Measurements from ENCODE around the gene CFAP99. TPM values are rescaled to one million over a fixed set of nuclear protein-coding genes. Genes with fewer than 3 reads are reported as not detected.

CFAP99 gene
- total and polyA plus RNA-seq, 2 experiments from 2014 or later: not detected

DNA sequence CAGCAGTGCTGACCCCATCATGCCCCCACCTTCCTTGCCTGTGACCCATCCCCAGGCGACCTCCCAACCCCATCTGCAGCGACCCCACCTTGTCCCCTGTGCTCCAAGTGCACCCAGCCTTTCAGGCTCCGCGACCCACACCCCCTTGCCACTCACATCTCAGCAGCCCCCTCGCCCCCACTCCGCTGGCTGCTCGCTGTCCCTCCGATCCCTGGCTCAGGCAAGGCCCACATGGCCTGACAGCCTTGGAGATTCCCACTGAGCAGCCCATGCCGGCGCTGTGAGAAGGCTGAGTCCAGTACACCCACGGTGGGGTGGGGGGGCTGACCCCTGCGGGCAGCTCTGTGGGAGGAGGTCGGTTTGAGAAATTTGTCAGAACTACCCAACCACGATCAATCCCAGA, 9.4 kb upstream of the CFAP99 start:
- Histone ChIP-seq H3K27me3 (ENCODE audit: insufficient read depth) (peaks cover 10% of the 10 kb centered on the region), H3K4me2 (no peak overlapping the region), H4K20me1 (replicated peaks; ENCODE audit: insufficient read depth) (no peaks in the 10 kb centered on the region; the same call in 1 of the 2 replicates), H3K36me3 (ENCODE audit: insufficient read depth) (no peaks in the 10 kb centered on the region), H3K79me2 (replicated peaks; ENCODE audit: insufficient read depth) (no peaks in the 10 kb centered on the region), H3F3A (replicated peaks; ENCODE audit: low read depth) (peaks cover 13% of the 10 kb centered on the region; the same call in 1 of the 2 replicates), H3K9me2 (ENCODE audit: insufficient read depth) (no peaks in the 10 kb centered on the region), H2AFZ (no peak overlapping the region), H3K4me3 (no peak overlapping the region), H3K4me1 (ENCODE audit: insufficient read depth) (peaks cover 29% of the 10 kb centered on the region), H3K27ac (ENCODE audit: low read depth) (no peak overlapping the region)
- H3K9me3 Mint-ChIP-seq: no peaks in the 10 kb centered on the region
- H3K4me1 Mint-ChIP-seq: peaks cover 42% of the 10 kb centered on the region
- TF ChIP-seq REST (IDR thresholded peaks at IDR 0.05; ENCODE audit: unreplicated experiment) (no peak), NANOG (IDR thresholded peaks at IDR 0.05; ENCODE audit: borderline replicate concordance) (no peak), EZH2 (IDR thresholded peaks at IDR 0.05; ENCODE audit: low read depth, unreplicated experiment) (no peak), ZNF331 (CRISPR knock-in tag; IDR thresholded peaks at IDR 0.05; ENCODE audit: low read depth) (no peak), ZNF114 (CRISPR knock-in tag; IDR thresholded peaks at IDR 0.05) (no peak), ETS1 (IDR thresholded peaks at IDR 0.05) (no peak), JUNB (IDR thresholded peaks at IDR 0.05; ENCODE audit: unreplicated experiment) (no peak), CREB1 (CRISPR knock-in tag; IDR thresholded peaks at IDR 0.05; ENCODE audit: low read depth) (no peak), STAT1 (IDR thresholded peaks at IDR 0.05; ENCODE audit: unreplicated experiment) (no peak), EZH2phosphoT487 (IDR thresholded peaks at IDR 0.05; ENCODE audit: unreplicated experiment) (no peak), POLR2AphosphoS5 (IDR thresholded peaks at IDR 0.05; ENCODE audit: low read depth) (no peak)
- TF ChIP-seq, protein P1, sequence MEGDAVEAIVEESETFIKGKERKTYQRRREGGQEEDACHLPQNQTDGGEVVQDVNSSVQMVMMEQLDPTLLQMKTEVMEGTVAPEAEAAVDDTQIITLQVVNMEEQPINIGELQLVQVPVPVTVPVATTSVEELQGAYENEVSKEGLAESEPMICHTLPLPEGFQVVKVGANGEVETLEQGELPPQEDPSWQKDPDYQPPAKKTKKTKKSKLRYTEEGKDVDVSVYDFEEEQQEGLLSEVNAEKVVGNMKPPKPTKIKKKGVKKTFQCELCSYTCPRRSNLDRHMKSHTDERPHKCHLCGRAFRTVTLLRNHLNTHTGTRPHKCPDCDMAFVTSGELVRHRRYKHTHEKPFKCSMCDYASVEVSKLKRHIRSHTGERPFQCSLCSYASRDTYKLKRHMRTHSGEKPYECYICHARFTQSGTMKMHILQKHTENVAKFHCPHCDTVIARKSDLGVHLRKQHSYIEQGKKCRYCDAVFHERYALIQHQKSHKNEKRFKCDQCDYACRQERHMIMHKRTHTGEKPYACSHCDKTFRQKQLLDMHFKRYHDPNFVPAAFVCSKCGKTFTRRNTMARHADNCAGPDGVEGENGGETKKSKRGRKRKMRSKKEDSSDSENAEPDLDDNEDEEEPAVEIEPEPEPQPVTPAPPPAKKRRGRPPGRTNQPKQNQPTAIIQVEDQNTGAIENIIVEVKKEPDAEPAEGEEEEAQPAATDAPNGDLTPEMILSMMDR (conservative IDR thresholded peaks at IDR 0.05; ENCODE audit: low read depth in 2 of 2): no peak
- TF ChIP-seq, protein P2, sequence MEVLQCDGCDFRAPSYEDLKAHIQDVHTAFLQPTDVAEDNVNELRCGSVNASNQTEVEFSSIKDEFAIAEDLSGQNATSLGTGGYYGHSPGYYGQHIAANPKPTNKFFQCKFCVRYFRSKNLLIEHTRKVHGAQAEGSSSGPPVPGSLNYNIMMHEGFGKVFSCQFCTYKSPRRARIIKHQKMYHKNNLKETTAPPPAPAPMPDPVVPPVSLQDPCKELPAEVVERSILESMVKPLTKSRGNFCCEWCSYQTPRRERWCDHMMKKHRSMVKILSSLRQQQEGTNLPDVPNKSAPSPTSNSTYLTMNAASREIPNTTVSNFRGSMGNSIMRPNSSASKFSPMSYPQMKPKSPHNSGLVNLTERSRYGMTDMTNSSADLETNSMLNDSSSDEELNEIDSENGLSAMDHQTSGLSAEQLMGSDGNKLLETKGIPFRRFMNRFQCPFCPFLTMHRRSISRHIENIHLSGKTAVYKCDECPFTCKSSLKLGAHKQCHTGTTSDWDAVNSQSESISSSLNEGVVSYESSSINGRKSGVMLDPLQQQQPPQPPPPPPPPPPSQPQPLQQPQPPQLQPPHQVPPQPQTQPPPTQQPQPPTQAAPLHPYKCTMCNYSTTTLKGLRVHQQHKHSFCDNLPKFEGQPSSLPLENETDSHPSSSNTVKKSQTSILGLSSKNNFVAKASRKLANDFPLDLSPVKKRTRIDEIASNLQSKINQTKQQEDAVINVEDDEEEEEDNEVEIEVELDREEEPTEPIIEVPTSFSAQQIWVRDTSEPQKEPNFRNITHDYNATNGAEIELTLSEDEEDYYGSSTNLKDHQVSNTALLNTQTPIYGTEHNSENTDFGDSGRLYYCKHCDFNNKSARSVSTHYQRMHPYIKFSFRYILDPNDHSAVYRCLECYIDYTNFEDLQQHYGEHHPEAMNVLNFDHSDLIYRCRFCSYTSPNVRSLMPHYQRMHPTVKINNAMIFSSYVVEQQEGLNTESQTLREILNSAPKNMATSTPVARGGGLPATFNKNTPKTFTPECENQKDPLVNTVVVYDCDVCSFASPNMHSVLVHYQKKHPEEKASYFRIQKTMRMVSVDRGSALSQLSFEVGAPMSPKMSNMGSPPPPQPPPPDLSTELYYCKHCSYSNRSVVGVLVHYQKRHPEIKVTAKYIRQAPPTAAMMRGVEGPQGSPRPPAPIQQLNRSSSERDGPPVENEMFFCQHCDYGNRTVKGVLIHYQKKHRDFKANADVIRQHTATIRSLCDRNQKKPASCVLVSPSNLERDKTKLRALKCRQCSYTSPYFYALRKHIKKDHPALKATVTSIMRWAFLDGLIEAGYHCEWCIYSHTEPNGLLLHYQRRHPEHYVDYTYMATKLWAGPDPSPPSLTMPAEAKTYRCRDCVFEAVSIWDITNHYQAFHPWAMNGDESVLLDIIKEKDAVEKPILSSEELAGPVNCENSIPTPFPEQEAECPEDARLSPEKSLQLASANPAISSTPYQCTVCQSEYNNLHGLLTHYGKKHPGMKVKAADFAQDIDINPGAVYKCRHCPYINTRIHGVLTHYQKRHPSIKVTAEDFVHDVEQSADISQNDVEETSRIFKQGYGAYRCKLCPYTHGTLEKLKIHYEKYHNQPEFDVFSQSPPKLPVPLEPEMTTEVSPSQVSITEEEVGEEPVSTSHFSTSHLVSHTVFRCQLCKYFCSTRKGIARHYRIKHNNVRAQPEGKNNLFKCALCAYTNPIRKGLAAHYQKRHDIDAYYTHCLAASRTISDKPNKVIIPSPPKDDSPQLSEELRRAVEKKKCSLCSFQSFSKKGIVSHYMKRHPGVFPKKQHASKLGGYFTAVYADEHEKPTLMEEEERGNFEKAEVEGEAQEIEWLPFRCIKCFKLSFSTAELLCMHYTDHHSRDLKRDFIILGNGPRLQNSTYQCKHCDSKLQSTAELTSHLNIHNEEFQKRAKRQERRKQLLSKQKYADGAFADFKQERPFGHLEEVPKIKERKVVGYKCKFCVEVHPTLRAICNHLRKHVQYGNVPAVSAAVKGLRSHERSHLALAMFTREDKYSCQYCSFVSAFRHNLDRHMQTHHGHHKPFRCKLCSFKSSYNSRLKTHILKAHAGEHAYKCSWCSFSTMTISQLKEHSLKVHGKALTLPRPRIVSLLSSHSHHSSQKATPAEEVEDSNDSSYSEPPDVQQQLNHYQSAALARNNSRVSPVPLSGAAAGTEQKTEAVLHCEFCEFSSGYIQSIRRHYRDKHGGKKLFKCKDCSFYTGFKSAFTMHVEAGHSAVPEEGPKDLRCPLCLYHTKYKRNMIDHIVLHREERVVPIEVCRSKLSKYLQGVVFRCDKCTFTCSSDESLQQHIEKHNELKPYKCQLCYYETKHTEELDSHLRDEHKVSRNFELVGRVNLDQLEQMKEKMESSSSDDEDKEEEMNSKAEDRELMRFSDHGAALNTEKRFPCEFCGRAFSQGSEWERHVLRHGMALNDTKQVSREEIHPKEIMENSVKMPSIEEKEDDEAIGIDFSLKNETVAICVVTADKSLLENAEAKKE (CRISPR knock-in tag; IDR thresholded peaks at IDR 0.05): no peak
- ATAC-seq (no peak), DNase-seq (ENCODE audit: low spot score) (no peak)
- no peak overlapping the region for H3K27ac Mint-ChIP-seq
- peaks cover 26% of the 10 kb centered on the region for H3K27me3 Mint-ChIP-seq (ENCODE audit: insufficient read depth, low read depth, poor library complexity)
- H3K4me3 Mint-ChIP-seq: no peak overlapping the region
- no peaks in the 10 kb centered on the region; the same call in 1 of the 3 replicates for H3K36me3 Mint-ChIP-seq (ENCODE audit: low read depth)

Data from GM23338 (cell line).